Motor neuron (in vitro differentiated cells): ENCODE data around the gene C8B. TPM values are rescaled to one million over a fixed set of nuclear protein-coding genes. Genes with fewer than 3 reads are reported as not detected.

Experiments used
- ATAC-seq, 8 experiments: fragments of 200-7000 bp; cut with Tn5 transposase; replicated peaks in 6 of 8; 2 replicates each; pipeline ENCODE4 v1.8.0; 2021; ENCODE audit warnings: mild to moderate bottlenecking in 8 of 8, moderate library complexity in 8 of 8
- H3K27ac ChIP-seq, 2 donors: fragments of 250-450 bp; sonication (Bioruptor Pico); 2 replicates each; pipeline ENCODE4 v1.9.0; 2021; ENCODE audit warnings: antibody characterized with exemption in 2 of 2, mild to moderate bottlenecking in 2 of 2, moderate library complexity in 1 of 2
- H3K4me1 ChIP-seq, 2 donors: fragments of 250-450 bp; sonication (Bioruptor Pico); replicated peaks in 1 of 2; 2 replicates each; pipeline ENCODE4 v1.6.1; 2021; ENCODE audit warnings: antibody characterized with exemption in 2 of 2, mild to moderate bottlenecking in 2 of 2, moderate library complexity in 1 of 2
- H3K4me3 ChIP-seq, 5 donors: fragments of 250-450 bp; sonication (Bioruptor Pico); 2 replicates each; pipeline ENCODE4 v1.9.0; 2021; ENCODE audit warnings: antibody characterized with exemption in 5 of 5, mild to moderate bottlenecking in 5 of 5, moderate library complexity in 4 of 5
- WGBS, 10 experiments: fragments of 450-650 bp; shearing (Covaris generic); methylation state at CpG; one replicate each; pipeline ENCODE4 v1.0.0; 2022; 5-methylcytosine and 5-hydroxymethylcytosine counted together
- in situ Hi-C, 9 experiments: fragments of 400-800 bp; cut with MboI; loops; one replicate each; pipeline ENCODE4 v1.15.0; 2021; ENCODE audit warnings: low sequenced_read_pairs in 9 of 9, low pct_unique_long_range_greater_than_20kb in 2 of 9; ENCODE audit not compliant: unreplicated experiment in 9 of 9
- total RNA-seq, 8 experiments: library from RNA; unstranded; fragments of 300-600 nt; gene quantifications; 2 replicates each; pipeline versions ENCODE4 v1.2.3 to v1.2.4, GENCODE V29; 2022

The C8B gene
- total RNA-seq, 8 experiments from 2014 or later: 0.19 to 0.55 TPM; not detected in 6

- WGBS, 10 experiments: 17 to 100% (median 83%) methylated on average over 1 to 2 of the region's 2 CpGs; no CpG with 5 or more reads in 3 of the 10 experiments
- no peaks in the 10 kb centered on the region for H3K4me1 ChIP-seq
- no peak overlapping the region for H3K4me3 ChIP-seq
- in situ Hi-C loops: no loop called here
- no peak overlapping the region for H3K27ac ChIP-seq
- ATAC-seq: no peak
Observed at GRCh38 chr1:56986397-56986796, 20.6 kb upstream of the C8B start.

- Histone ChIP-seq H3K4me1 (no peaks in the 10 kb centered on the region), H3K4me3 (no peak overlapping the region), H3K27ac (no peak overlapping the region)
- 80 to 100% (median 91%) methylated on average over 2 of the region's 2 CpGs; no CpG with 5 or more reads in 4 of the 10 experiments for WGBS, 10 experiments
- in situ Hi-C loops: no loop called here
- ATAC-seq: no peak
Observed at GRCh38 chr1:56985857-56986256, 20.0 kb upstream of the C8B start.

GRCh38 chr1:56983484-56983883 lies 17.7 kb upstream of the C8B start:
- no peak for ATAC-seq
- Histone ChIP-seq H3K4me1 (no peaks in the 10 kb centered on the region), H3K27ac (no peak overlapping the region), H3K4me3 (no peak overlapping the region)
- WGBS, 10 experiments: 51 to 100% (median 79%) methylated on average over 1 to 6 of the region's 6 CpGs; no CpG with 5 or more reads in 4 of the 10 experiments
- in situ Hi-C loops: no loop called here

GRCh38 chr1:56979986-56980755 lies 14.4 kb upstream of the C8B start:
- Histone ChIP-seq H3K27ac (no peak overlapping the region), H3K4me3 (no peak overlapping the region), H3K4me1 (no peaks in the 10 kb centered on the region)
- no peak for ATAC-seq
- in situ Hi-C loops: no loop called here
- 0 to 94% (median 67%) methylated on average over 1 to 4 of the region's 4 CpGs; no CpG with 5 or more reads in 2 of the 10 experiments for WGBS, 10 experiments

- in situ Hi-C loops: no loop called here
- Histone ChIP-seq H3K4me1 (no peaks in the 10 kb centered on the region), H3K27ac (no peak overlapping the region), H3K4me3 (no peak overlapping the region)
- no peak for ATAC-seq
- WGBS, 10 experiments: 64 to 100% (median 84%) methylated on average over 1 to 5 of the region's 5 CpGs; no CpG with 5 or more reads in 1 of the 10 experiments
Observed at GRCh38 chr1:56978819-56979218, 13.0 kb upstream of the C8B start.

GRCh38 chr1:56977910-56978309 lies 12.1 kb upstream of the C8B start:
- in situ Hi-C loops: no loop called here

GRCh38 chr1:56975446-56975845 lies 9.6 kb upstream of the C8B start:
- H3K4me1 ChIP-seq: no peaks in the 10 kb centered on the region
- no peak overlapping the region for H3K4me3 ChIP-seq
- 10 to 100% (median 81%) methylated on average over 1 to 4 of the region's 4 CpGs; no CpG with 5 or more reads in 3 of the 10 experiments for WGBS, 10 experiments
- no peak overlapping the region for H3K27ac ChIP-seq
- in situ Hi-C loops: no loop called here
- ATAC-seq: no peak

More at GRCh38 chr1:56977910-56978309, 12.1 kb upstream of the C8B start:
- no peaks in the 10 kb centered on the region for H3K4me1 ChIP-seq
- no peak overlapping the region for H3K27ac ChIP-seq
- no peak overlapping the region for H3K4me3 ChIP-seq
- ATAC-seq: no peak
- 17 to 88% (median 60%) methylated on average over 1 to 4 of the region's 4 CpGs; no CpG with 5 or more reads in 1 of the 10 experiments for WGBS, 10 experiments

GRCh38 chr1:56973923-56974742 lies 8.3 kb upstream of the C8B start:
- in situ Hi-C loops: no loop called here
- 70 to 94% (median 89%) methylated on average over 2 to 5 of the region's 5 CpGs; no CpG with 5 or more reads in 4 of the 10 experiments for WGBS, 10 experiments
- H3K4me1 ChIP-seq: no peaks in the 10 kb centered on the region
- ATAC-seq: no peak
- H3K27ac ChIP-seq: no peak overlapping the region
- no peak overlapping the region for H3K4me3 ChIP-seq

GRCh38 chr1:56972976-56973375 lies 7.2 kb upstream of the C8B start:
- no peak overlapping the region for H3K4me3 ChIP-seq
- H3K27ac ChIP-seq: no peak overlapping the region
- no peaks in the 10 kb centered on the region for H3K4me1 ChIP-seq
- ATAC-seq: no peak
- WGBS, 10 experiments: 0 to 67% (median 40%) methylated on average over 1 of the region's 1 CpG; no CpG with 5 or more reads in 3 of the 10 experiments
- in situ Hi-C loops: no loop called here

- 83 to 100% (median 100%) methylated on average over 1 of the region's 1 CpG; no CpG with 5 or more reads in 4 of the 10 experiments for WGBS, 10 experiments
- H3K4me3 ChIP-seq: no peak overlapping the region
- no peak for ATAC-seq
- peaks cover 0 to 2% of the 10 kb centered on the region in 2 donors for H3K4me1 ChIP-seq
- H3K27ac ChIP-seq: no peak overlapping the region
- in situ Hi-C loops: no loop called here
Observed at GRCh38 chr1:56970280-56970679, 4.5 kb upstream of the C8B start.

- 33 to 100% (median 83%) methylated on average over 1 to 2 of the region's 2 CpGs; no CpG with 5 or more reads in 3 of the 10 experiments for WGBS, 10 experiments
- H3K4me3 ChIP-seq: no peak overlapping the region
- ATAC-seq: no peak
- H3K4me1 ChIP-seq: peaks cover under 1 to 14% of the 10 kb centered on the region in 2 donors
- in situ Hi-C loops: no loop called here
- no peak overlapping the region for H3K27ac ChIP-seq
Observed at GRCh38 chr1:56968878-56969495, 3.2 kb upstream of the C8B start.

- WGBS, 10 experiments: 20 to 92% (median 59%) methylated on average over 1 to 15 of the region's 15 CpGs; no CpG with 5 or more reads in 2 of the 10 experiments
- Histone ChIP-seq H3K4me1 (peaks cover 9 to 22% of the 10 kb centered on the region in 2 donors), H3K4me3 (no peak overlapping the region), H3K27ac (no peak overlapping the region)
- ATAC-seq: peak in 1 of 8 experiments; percentile 46
- in situ Hi-C loops: no loop called here
Observed at GRCh38 chr1:56967900-56968832, 2.4 kb upstream of the C8B start.
